ENCODE results near the gene NUDT15.

Gene NUDT15

DNA sequence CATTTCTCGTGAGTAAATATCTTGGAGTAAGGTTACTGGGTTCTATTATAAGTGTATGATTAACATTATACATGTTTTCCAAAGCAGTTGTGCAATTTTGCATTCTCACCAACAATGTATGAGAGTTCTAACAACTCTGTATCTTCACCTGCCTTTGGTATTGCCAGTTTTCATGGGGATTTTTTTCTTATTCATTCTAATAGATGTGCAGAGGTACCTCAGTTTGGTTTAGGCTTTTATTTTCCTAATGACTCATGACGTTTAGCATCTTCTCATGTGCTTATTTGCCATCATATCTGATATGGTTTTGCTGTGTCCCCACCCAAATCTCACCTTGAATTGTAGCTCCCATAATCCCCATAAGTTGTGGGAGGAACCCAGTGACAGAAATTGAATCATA is 7.7 kb upstream of the NUDT15 start:
- H3K4me1 ChIP-seq (ENCODE audit: insufficient read depth, low read length) = no peaks in the 10 kb centered on the region
- peaks cover 9% of the 10 kb centered on the region; the same call in 1 of the 2 replicates for H3K79me2 ChIP-seq (ENCODE audit: insufficient read depth, low read length)
- H3K27me3 ChIP-seq (ENCODE audit: insufficient read depth, low read length, poor library complexity) = no peaks in the 10 kb centered on the region
- no peak overlapping the region for H3K9ac ChIP-seq (ENCODE audit: low read depth, low read length)
- DNase-seq = no peak
- H3K4me2 ChIP-seq (ENCODE audit: insufficient read depth, low read length) = no peak overlapping the region
- H3K4me3 ChIP-seq (ENCODE audit: low read depth in 1 of 2, low read length in 2 of 2) = no peak overlapping the region
- no peak overlapping the region for H2AFZ ChIP-seq (ENCODE audit: low read depth, low read length)
- peaks cover 30% of the 10 kb centered on the region for H3K36me3 ChIP-seq (ENCODE audit: insufficient read depth, low read length)
- H3K27ac ChIP-seq (ENCODE audit: low read length) = no peak overlapping the region
- peaks cover 19% of the 10 kb centered on the region for H3K9me3 ChIP-seq (ENCODE audit: insufficient read depth, low read length, severe bottlenecking)
- no peaks in the 10 kb centered on the region for H4K20me1 ChIP-seq (ENCODE audit: insufficient read depth, low read length)
- ATAC-seq (ENCODE audit: insufficient read depth, low read depth) = no peak
- TF ChIP-seq, protein P1, sequence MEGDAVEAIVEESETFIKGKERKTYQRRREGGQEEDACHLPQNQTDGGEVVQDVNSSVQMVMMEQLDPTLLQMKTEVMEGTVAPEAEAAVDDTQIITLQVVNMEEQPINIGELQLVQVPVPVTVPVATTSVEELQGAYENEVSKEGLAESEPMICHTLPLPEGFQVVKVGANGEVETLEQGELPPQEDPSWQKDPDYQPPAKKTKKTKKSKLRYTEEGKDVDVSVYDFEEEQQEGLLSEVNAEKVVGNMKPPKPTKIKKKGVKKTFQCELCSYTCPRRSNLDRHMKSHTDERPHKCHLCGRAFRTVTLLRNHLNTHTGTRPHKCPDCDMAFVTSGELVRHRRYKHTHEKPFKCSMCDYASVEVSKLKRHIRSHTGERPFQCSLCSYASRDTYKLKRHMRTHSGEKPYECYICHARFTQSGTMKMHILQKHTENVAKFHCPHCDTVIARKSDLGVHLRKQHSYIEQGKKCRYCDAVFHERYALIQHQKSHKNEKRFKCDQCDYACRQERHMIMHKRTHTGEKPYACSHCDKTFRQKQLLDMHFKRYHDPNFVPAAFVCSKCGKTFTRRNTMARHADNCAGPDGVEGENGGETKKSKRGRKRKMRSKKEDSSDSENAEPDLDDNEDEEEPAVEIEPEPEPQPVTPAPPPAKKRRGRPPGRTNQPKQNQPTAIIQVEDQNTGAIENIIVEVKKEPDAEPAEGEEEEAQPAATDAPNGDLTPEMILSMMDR (IDR thresholded peaks at IDR 0.05; ENCODE audit: borderline replicate concordance, extremely low read depth, low read length, poor library complexity, severe bottlenecking) = no peak
- TF ChIP-seq EZH2 (IDR thresholded peaks at IDR 0.05; ENCODE audit: borderline replicate concordance, low read depth, low read length, severe bottlenecking) = no peak

DNA sequence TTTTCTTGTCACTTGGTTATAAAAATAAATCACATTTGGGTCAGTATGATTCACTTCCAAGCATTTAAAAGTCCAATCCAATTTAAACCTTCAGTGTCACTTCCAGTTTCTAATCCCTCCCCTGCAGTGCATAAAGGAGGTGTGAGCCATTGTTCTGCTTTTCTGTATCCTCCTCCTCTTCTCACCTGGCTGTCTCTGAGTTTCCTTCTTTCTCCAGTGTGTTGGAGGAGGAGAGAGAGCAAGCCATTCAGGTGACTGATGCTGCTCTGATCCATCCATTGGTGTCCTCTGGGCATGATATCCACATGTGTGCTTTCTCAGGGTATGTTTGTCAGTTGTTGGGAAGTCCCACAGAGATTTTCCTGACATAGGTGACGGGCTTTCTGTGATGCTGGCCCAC is 1.2 kb downstream of the NUDT15 start:
- no peak for DNase-seq
- TF ChIP-seq EZH2 (IDR thresholded peaks at IDR 0.05; ENCODE audit: borderline replicate concordance, low read depth, low read length, severe bottlenecking) = no peak
- TF ChIP-seq, protein P1 (IDR thresholded peaks at IDR 0.05; ENCODE audit: borderline replicate concordance, extremely low read depth, low read length, poor library complexity, severe bottlenecking) = no peak
- Histone ChIP-seq H3K4me1 (ENCODE audit: insufficient read depth, low read length) (peaks cover 35% of the 10 kb centered on the region), H2AFZ (ENCODE audit: low read depth, low read length) (peak overlapping the region; percentile 74; the same call in 1 of the 2 replicates), H3K9ac (ENCODE audit: low read depth, low read length) (peak overlapping the region; percentile 74), H3K79me2 (ENCODE audit: insufficient read depth, low read length) (peaks cover 50% of the 10 kb centered on the region), H3K27ac (ENCODE audit: low read length) (peak overlapping the region; percentile 97), H3K4me2 (ENCODE audit: insufficient read depth, low read length) (peak overlapping the region; percentile 87), H3K9me3 (ENCODE audit: insufficient read depth, low read length, severe bottlenecking) (peaks cover 3% of the 10 kb centered on the region), H4K20me1 (ENCODE audit: insufficient read depth, low read length) (no peaks in the 10 kb centered on the region), H3K27me3 (ENCODE audit: insufficient read depth, low read length, poor library complexity) (no peaks in the 10 kb centered on the region), H3K36me3 (ENCODE audit: insufficient read depth, low read length) (peaks cover 43% of the 10 kb centered on the region), H3K4me3 (ENCODE audit: low read depth in 1 of 2, low read length in 2 of 2) (peak overlapping the region; percentile 67 to 74; a peak in 3 of 4 replicates)
- ATAC-seq (ENCODE audit: insufficient read depth, low read depth) = no peak

DNA sequence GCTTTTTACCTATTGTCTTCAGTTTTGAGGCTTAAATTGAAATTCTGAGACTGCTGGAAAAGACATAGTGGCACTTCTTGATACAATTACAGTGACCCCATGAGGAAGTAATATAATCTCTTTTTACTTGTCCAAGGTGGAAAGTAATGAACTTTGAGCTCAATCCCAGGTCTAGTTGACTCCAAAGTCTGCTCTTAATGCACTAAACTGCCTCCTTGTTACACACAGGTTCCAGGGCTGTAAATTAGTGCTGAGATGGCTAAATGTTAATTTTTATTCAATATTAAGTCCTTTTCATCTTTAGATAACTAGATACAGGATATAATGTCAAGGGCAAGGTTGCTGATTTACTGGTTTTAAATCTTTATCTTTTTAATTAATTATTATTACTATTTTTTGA is 2.5 kb downstream of the NUDT15 start:
- Histone ChIP-seq H2AFZ (ENCODE audit: low read depth, low read length) (no peak overlapping the region), H3K79me2 (ENCODE audit: insufficient read depth, low read length) (peaks cover 48% of the 10 kb centered on the region), H3K27ac (ENCODE audit: low read length) (no peak overlapping the region), H3K36me3 (ENCODE audit: insufficient read depth, low read length) (peaks cover 44% of the 10 kb centered on the region), H3K9me3 (ENCODE audit: insufficient read depth, low read length, severe bottlenecking) (no peaks in the 10 kb centered on the region), H3K4me2 (ENCODE audit: insufficient read depth, low read length) (peak overlapping the region; percentile 34; the same call in 1 of the 2 replicates), H3K27me3 (ENCODE audit: insufficient read depth, low read length, poor library complexity) (no peaks in the 10 kb centered on the region), H4K20me1 (ENCODE audit: insufficient read depth, low read length) (peaks cover 2% of the 10 kb centered on the region; the same call in 1 of the 2 replicates), H3K9ac (ENCODE audit: low read depth, low read length) (no peak overlapping the region), H3K4me3 (ENCODE audit: low read depth in 1 of 2, low read length in 2 of 2) (no peak overlapping the region), H3K4me1 (ENCODE audit: insufficient read depth, low read length) (peaks cover 35% of the 10 kb centered on the region)
- TF ChIP-seq, protein P1 (IDR thresholded peaks at IDR 0.05; ENCODE audit: borderline replicate concordance, extremely low read depth, low read length, poor library complexity, severe bottlenecking) = no peak
- TF ChIP-seq EZH2 (IDR thresholded peaks at IDR 0.05; ENCODE audit: borderline replicate concordance, low read depth, low read length, severe bottlenecking) = no peak
- ATAC-seq (ENCODE audit: insufficient read depth, low read depth) = no peak
- no peak for DNase-seq
